ENCODE data around the gene ACSL3.
"Not testable (repeated sequence)": the region's sequence is repeated elsewhere in the genome, so short reads cannot be mapped to it uniquely, and the experiment has no call there.

DNA sequence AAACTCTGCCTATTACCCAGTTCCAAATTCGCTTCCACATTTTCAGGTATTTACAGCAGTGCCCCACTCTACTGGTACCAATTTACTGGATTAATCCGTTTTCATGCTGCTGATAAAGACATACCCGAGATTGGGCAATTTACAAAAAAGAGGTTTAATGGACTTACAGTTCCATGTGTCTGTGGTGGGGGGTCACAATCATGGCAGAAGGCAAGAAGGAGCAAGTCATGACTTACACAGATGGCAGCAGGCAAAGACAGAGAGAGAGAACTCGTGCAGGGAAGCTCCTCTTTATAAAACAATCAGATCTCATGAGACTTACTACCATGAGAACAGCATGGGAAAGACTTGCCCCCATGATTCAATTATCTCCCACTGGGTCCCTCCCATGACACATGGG, 129.4 kb downstream of the ACSL3 start:
- TF ChIP-seq, protein P1, sequence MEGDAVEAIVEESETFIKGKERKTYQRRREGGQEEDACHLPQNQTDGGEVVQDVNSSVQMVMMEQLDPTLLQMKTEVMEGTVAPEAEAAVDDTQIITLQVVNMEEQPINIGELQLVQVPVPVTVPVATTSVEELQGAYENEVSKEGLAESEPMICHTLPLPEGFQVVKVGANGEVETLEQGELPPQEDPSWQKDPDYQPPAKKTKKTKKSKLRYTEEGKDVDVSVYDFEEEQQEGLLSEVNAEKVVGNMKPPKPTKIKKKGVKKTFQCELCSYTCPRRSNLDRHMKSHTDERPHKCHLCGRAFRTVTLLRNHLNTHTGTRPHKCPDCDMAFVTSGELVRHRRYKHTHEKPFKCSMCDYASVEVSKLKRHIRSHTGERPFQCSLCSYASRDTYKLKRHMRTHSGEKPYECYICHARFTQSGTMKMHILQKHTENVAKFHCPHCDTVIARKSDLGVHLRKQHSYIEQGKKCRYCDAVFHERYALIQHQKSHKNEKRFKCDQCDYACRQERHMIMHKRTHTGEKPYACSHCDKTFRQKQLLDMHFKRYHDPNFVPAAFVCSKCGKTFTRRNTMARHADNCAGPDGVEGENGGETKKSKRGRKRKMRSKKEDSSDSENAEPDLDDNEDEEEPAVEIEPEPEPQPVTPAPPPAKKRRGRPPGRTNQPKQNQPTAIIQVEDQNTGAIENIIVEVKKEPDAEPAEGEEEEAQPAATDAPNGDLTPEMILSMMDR (IDR thresholded peaks at IDR 0.05; ENCODE audit: low read length): not testable (repeated sequence)
- not testable (repeated sequence) for TF ChIP-seq EZH2 (optimal IDR thresholded peaks at IDR 0.05; ENCODE audit: low read depth, low read length)

All from MM.1S (cell line).